NCI-H1694 treated with DMSO at 0.1 percent for 48 hours (cell line): Measurements from ENCODE around the gene COA5.
"Not testable (repeated sequence)": the region's sequence is repeated elsewhere in the genome, so short reads cannot be mapped to it uniquely, and the experiment has no call there.

ENCODE experiments used
- DNase-seq: peaks from one replicate; lab custom pipeline; 2025; lab: John Stamatoyannopoulos, UW

COA5 gene

GRCh38 chr2:98606431-98606830, 1.9 kb downstream of the COA5 start:
- DNase-seq, result no peak

- DNase-seq, result no peak
Measured at GRCh38 chr2:98605076-98605475, 3.2 kb downstream of the COA5 start.

- no peak for DNase-seq
Measured at GRCh38 chr2:98604547-98604946, 3.8 kb downstream of the COA5 start.

DNA sequence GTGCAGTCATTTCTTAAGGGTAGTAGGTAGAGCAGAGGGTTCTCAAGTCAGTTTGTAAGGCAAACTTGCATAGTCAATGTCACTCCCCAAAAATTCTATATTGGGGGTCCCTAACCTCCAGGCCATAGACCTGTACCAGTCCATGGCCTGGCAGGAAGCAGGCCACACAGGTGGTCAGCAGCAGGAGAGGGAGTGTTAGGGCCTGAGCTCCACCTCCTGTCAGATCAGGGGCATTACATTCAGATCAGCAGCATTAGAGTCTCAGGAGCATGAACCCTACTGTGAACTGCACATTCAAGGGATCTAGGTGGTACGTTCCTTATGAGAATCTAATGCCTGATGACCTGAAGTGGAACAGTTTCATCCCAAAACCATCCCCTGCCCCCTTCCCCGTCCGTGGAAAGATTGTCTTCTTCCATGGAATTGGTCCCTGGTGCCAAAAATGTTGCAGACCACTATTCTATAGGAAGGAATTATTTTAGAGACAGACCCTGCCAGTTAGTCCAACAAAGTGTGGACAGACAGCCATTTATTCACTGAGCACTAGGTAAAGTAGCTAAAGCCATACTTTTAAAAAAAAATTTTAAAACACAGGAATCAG, 6.7 kb downstream of the COA5 start:
- peak; percentile 55 for DNase-seq

GRCh38 chr2:98598781-98599428, 9.4 kb downstream of the COA5 start:
- DNase-seq, result no peak

- not testable (repeated sequence) for DNase-seq
Measured at GRCh38 chr2:98594665-98595064, 13.6 kb downstream of the COA5 start.

GRCh38 chr2:98592565-98592964, 15.7 kb downstream of the COA5 start:
- no peak for DNase-seq

DNA sequence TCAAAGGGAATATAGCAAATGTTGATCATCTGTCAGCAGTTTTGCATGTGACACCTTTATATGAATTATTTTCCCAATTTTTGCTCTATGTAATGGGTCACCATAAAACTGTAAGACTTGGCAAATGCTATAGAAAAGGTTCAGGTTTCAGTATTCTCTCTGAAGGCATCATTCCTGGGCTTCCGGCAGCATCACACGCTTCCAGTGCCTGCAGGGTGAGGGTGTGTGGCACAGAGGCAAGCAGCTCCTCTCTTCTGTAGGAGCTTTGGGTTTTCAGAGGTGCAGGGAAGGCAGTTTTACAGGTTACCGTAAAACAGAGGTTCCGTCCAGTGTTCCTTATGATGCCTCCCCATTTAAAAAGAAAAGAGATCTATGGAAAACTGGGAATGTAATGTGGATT, 18.8 kb downstream of the COA5 start:
- DNase-seq, result no peak

DNA sequence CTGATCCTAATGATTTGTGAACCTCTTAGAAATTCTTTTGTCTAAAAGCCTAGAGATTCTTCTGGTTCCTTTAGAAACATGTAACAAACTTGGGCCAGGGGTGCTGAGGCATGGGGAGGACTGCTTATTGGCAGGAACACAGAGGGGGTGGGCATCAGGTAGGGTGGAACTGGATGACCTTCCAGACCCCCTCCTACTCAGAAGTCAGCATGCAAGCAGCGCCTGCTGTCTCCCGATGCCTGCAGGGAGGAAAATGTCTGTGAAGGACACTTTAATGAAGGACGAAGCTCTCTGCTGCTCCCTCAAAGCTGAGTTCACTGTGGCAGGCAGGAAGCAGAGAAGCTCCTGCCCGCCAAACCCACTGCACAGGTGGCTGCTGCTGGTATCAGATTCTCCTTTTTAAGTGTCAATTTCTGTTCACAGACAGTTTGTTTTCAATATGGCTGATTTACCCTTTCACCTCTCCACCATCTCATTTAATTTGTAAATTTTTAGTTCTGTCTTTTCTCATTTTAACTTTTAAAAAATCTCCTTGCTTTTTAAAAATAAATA, 19.4 kb downstream of the COA5 start:
- no peak for DNase-seq

DNA sequence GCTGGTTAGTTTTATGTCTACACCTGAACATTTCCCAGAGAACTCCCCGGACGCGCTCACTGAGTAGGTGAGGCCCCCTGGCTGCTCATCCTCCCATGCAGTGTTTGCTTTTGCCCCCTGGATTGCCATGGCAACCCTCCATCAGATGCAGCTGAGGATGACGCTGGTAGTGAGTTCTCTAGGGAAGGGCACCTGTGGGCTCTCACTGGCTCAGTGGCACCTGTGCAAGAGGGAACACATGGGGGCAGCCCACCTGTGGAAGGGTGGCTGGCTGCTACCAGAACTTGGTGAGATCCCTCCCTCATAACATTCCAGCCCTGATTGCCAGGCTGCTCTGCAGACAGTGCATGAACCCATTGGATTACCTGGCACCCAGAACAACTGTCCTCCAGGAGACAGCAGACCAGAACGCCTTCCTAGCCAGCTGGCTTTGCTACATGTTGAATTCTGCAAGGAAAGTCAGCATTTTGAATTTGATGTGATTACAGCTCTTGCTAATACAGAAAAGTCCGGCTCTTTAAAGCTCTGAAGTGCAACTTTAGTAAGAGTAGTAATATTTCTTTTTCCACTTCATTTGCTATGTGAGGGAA, 21.7 kb downstream of the COA5 start:
- DNase-seq, result no peak

GRCh38 chr2:98585386-98585785, 22.9 kb downstream of the COA5 start:
- no peak for DNase-seq

DNA sequence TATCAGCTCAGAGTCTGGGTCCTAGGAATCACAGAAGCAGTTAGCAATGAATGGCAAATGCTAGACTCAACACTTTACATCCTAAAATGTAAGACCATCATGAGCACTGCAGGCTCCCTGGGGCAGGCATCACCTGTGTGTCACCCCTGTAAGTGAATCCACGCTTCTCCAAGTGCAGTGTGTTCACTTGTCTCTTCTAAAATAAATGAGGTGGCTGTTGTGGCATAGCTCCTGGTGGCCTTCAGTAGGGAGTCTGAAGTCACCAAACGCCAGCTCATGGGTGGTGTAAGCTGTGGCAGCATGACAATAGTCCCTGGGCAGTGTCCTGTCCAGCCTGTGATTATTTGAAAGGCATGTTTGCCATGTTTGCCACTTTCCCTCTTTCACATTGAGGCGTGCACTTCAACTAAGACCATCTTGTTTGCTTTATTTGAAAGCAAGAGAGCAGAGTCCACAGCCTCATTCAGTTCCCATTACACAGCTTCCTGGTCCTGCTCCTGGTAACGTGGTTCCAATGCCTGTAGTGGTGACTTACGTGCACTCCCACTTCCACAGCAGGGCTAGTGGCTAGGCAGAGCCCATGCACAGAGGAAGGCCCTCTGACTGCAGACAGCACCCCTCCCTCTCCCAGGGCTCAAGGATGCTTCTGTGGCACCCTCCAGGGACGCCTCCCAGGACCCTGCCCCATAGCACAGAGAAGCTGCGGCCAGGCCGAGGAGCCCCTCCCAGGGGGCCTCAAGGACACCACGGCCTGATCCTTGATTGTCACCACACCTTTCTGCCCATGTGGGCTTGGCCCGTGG, 24.3 kb downstream of the COA5 start:
- no peak for DNase-seq

- DNase-seq, result no peak
Measured at GRCh38 chr2:98583276-98583675, 25.0 kb downstream of the COA5 start.

GRCh38 chr2:98582523-98582922, 25.8 kb downstream of the COA5 start:
- no peak for DNase-seq

- no peak for DNase-seq
Measured at GRCh38 chr2:98580656-98581284, 27.5 kb downstream of the COA5 start.

- no peak for DNase-seq
Measured at GRCh38 chr2:98579926-98580325, 28.4 kb downstream of the COA5 start.

DNA sequence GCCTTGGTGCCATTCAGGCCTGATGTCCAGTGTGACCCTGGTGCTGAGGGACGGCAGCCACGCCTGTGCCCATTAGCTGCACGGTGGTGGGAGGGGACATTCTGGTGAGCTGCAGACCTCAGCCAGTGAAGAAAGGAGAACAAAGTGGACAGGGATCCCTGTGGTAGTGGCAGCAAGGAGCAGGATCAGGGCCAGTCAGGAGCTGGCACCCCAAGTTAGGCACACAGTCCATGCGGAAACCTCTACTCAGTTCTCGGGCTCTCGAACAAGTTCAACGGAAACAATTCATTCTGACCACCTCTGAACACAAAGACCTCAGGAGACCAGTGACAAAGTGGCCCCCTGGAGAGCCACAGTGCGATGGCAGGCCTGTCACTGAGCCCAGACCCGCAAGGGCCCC, 30.1 kb downstream of the COA5 start:
- DNase-seq, result no peak

DNA sequence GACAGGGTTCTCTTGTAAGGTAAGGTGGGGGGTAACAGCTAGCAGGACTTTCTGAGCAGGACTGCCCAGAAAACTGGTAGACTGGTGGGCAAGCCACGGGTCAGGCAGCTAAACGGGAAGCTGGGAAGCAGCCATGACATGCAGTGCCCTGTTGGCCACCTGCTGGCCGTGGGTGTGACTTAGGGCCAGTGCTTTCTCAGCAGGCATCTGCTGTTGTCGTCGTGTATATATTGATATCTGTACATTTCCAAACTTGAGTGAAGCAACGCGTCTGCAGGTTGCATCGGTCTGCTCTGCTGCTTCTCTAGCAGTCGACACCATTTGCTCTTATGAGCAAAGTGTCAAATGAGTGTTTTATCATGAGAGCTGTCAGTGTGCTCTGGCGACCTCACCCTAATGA, 31.0 kb downstream of the COA5 start:
- no peak for DNase-seq

- DNase-seq, result no peak
Measured at GRCh38 chr2:98576666-98577312, 31.5 kb downstream of the COA5 start.

DNA sequence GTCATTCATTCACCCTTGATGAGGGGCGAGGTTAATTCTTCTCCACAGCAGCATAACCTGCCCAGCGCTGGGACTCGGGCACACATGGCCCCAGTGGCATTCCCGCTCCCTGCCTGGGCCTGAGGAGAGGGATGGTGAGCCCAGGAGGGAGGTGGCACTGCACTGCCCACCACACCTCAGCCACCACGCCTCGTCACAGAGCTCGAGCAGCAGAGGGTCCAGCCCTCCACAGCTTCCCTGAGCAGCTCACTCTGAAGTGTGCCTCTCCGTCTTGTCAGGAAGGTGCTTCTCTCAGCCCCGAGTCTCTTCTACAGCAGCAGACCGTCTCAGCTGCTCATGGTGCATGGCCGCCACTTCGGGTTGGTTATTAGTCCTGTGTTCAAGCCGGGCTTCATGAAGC, 34.9 kb downstream of the COA5 start:
- DNase-seq, result no peak

- no peak for DNase-seq
Measured at GRCh38 chr2:98572676-98573075, 35.6 kb downstream of the COA5 start.

GRCh38 chr2:98572211-98572610, 36.1 kb downstream of the COA5 start:
- no peak for DNase-seq
